HepG2 (cell line): ENCODE results near the gene ARRDC4. TPM values are rescaled to one million over a fixed set of nuclear protein-coding genes. Genes with fewer than 3 reads are reported as not detected.

ENCODE experiments used
- ATAC-seq: fragments of 200-7000 bp; cut with Tn5 transposase; 3 replicates; pipeline ENCODE4 v1.9.1; 2020; ENCODE audit warnings: mild to moderate bottlenecking, moderate library complexity
- BruUV-seq: library from RNA; stranded (reverse); fragments of 400-500 nt; replicated peaks from 2 replicates; lab custom pipeline; 2021; lab: Mats Ljungman, UMichigan
- CTCF ChIA-PET: fragments of 300-600 bp; formaldehyde crosslinking; extraction: SDS; loops from one replicate; lab custom pipeline; 2021; ENCODE audit warnings: low total read pairs, inconsistent platforms, low intra/inter-chr PET ratio; lab: Yijun Ruan, JAX
- POLR2A ChIA-PET: fragments of 350-600 bp; sonication (Branson Sonifier 250); formaldehyde crosslinking; loops from one replicate; lab custom pipeline; 2020; ENCODE audit warnings: antibody characterized with exemption, inconsistent platforms; lab: Yijun Ruan, JAX
- DNase-seq: peaks from one replicate; pipeline ENCODE4 v3.0.0-alpha.2; 2015; ENCODE audit warnings: low spot score
- FAIRE-seq: peaks from 3 replicates; lab custom pipeline; 2011; peaks lifted over from hg19 to GRCh38; lab: Jason Lieb, UNC
- H2AFZ ChIP-seq: one replicate; pipeline ENCODE4 v1.6.1; 2011; ENCODE audit warnings: low read length, inconsistent platforms
- H3K27ac ChIP-seq: fragments of 300-600 bp; 3 replicates; pipeline ENCODE4 v1.8.0; 2011; ENCODE audit warnings: mixed run types, mild to moderate bottlenecking, mixed read lengths, low read length, inconsistent platforms; ENCODE audit not compliant: insufficient read depth; ENCODE audit errors: extremely low read length
- H3K27me3 ChIP-seq, 2 experiments: fragments of 200-600 bp in 1 of 2; 2 replicates in 1 of 2; 3 replicates in 1 of 2; pipeline versions ENCODE4 v1.6.0 to v1.8.0; 2011; ENCODE audit warnings: low read length in 2 of 2, mild to moderate bottlenecking in 2 of 2, moderate library complexity in 2 of 2, inconsistent platforms in 1 of 2; ENCODE audit not compliant: insufficient read depth in 2 of 2, control insufficient read depth in 1 of 2
- H3K36me3 ChIP-seq, 2 experiments: fragments of 200-600 bp in 1 of 2; replicated peaks in 1 of 2; 2 replicates in 1 of 2; 3 replicates in 1 of 2; pipeline versions ENCODE4 v1.5.1 to v1.8.0; 2011; ENCODE audit warnings: low read length in 2 of 2, inconsistent platforms in 1 of 2; ENCODE audit not compliant: insufficient read depth in 2 of 2, control insufficient read depth in 1 of 2
- H3K4me1 ChIP-seq: 2 replicates; pipeline ENCODE4 v1.5.1; 2012; ENCODE audit warnings: low read length, inconsistent platforms; ENCODE audit not compliant: insufficient read depth
- H3K4me2 ChIP-seq: 2 replicates; pipeline ENCODE4 v1.6.0; 2011; ENCODE audit warnings: low read depth, low read length, inconsistent platforms
- H3K4me3 ChIP-seq, 3 experiments: fragments of 200-600 bp in 1 of 3; sonication (generic), shearing (Covaris generic) in 1 of 3; replicated peaks in 1 of 3; 2 replicates each; pipeline ENCODE4 v1.5.1; 2011 to 2016; ENCODE audit warnings: low read length in 3 of 3, inconsistent platforms in 2 of 3, low read depth in 2 of 3, mild to moderate bottlenecking in 2 of 3, control low read depth in 1 of 3, mixed read lengths in 1 of 3; ENCODE audit not compliant: insufficient read depth in 1 of 3
- H3K79me2 ChIP-seq: one replicate; pipeline ENCODE4 v1.6.1; 2011; ENCODE audit warnings: low read length, inconsistent platforms; ENCODE audit not compliant: insufficient read depth
- H3K9ac ChIP-seq: 2 replicates; pipeline ENCODE4 v1.6.0; 2011; ENCODE audit warnings: mild to moderate bottlenecking, low read depth, low read length, inconsistent platforms; ENCODE audit not compliant: insufficient read depth
- H3K9me3 ChIP-seq: 2 replicates; pipeline ENCODE4 v1.5.1; 2012; ENCODE audit warnings: mild to moderate bottlenecking, low read length
- H4K20me1 ChIP-seq: 2 replicates; pipeline ENCODE4 v1.6.0; 2011; ENCODE audit warnings: inconsistent platforms, mild to moderate bottlenecking, low read length, moderate library complexity; ENCODE audit not compliant: insufficient read depth
- AGO1 ChIP-seq: fragments of 200-400 bp; formaldehyde crosslinking; IDR thresholded peaks from 2 replicates; pipeline ENCODE4 v1.6.1; 2017; ENCODE audit warnings: mild to moderate bottlenecking, low read depth, low read length, moderate library complexity; ENCODE audit not compliant: poor library complexity, severe bottlenecking
- AKAP8 ChIP-seq: sonication (generic); formaldehyde crosslinking; IDR thresholded peaks from 2 replicates; pipeline ENCODE4 v1.5.1; 2020; ENCODE audit warnings: mild to moderate bottlenecking, missing genetic modification reagents
- NRL ChIP-seq: sonication (generic); formaldehyde crosslinking; IDR thresholded peaks from 2 replicates; pipeline ENCODE4 v1.5.0; 2020; ENCODE audit warnings: missing genetic modification reagents, mild to moderate bottlenecking, moderate library complexity, borderline replicate concordance
- SMAD3 ChIP-seq: sonication (generic); formaldehyde crosslinking; IDR thresholded peaks from 2 replicates; pipeline ENCODE4 v1.4.0; 2020; ENCODE audit warnings: missing genetic modification reagents
- SP2 ChIP-seq: sonication (generic); formaldehyde crosslinking; IDR thresholded peaks from 2 replicates; pipeline ENCODE4 v1.5.1; 2020; ENCODE audit warnings: mild to moderate bottlenecking, missing genetic modification reagents
- TCF7 ChIP-seq: sonication (generic); IDR thresholded peaks from 2 replicates; pipeline ENCODE4 v1.6.1; 2016; ENCODE audit warnings: antibody characterized with exemption, low read depth
- XRCC5 ChIP-seq: fragments of 200-400 bp; formaldehyde crosslinking; optimal IDR thresholded peaks from 2 replicates; pipeline ENCODE3; 2017; ENCODE audit warnings: mild to moderate bottlenecking, low read length
- ZNF883 ChIP-seq: sonication (generic); formaldehyde crosslinking; IDR thresholded peaks from 2 replicates; pipeline ENCODE4 v1.5.1; 2020; ENCODE audit warnings: mild to moderate bottlenecking, missing genetic modification reagents; ENCODE audit errors: not compliant biosample characterization
- WGBS: methylation state at CpG from one replicate; pipeline ENCODE4 v1.1.6; 2017; ENCODE audit warnings: low lambda C conversion rate; 5-methylcytosine and 5-hydroxymethylcytosine counted together
- in situ Hi-C: cut with HindIII; loops from 2 replicates; pipeline ENCODE4 v1.10.0; 2017; ENCODE audit warnings: low pct_unique_long_range_greater_than_20kb; ENCODE audit not compliant: extremely low pct_ligation_motif_present
- intact Hi-C: fragments of 100-400 bp; cut with micrococcal nuclease; formaldehyde crosslinking; loops from one replicate; pipeline ENCODE4 v1.10.0; 2022; ENCODE audit not compliant: unreplicated experiment
- polyA plus RNA-seq, 8 experiments: library from polyadenylated mRNA; depleted of rRNA in 3 of 8; stranded (reverse) in 7 of 8; unstranded in 1 of 8; fragments of >200 nt; fragmentation: Illumina TruSeq in 4 of 8; extraction: Trizol in 4 of 8; gene quantifications; 2 replicates each; pipeline versions ENCODE4 v1.2.1 to v1.2.3, GENCODE V29; 2011 to 2016; ENCODE audit warnings: low read depth in 4 of 8, missing spikeins in 1 of 8, mixed read lengths in 1 of 8; ENCODE audit not compliant: insufficient read depth in 1 of 8
- total RNA-seq, 5 experiments: library from RNA; depleted of rRNA; stranded (reverse); fragments of >200 nt; fragmentation: Illumina TruSeq; extraction: Trizol; gene quantifications; 2 replicates each; pipeline ENCODE4 v1.2.3, GENCODE V29; 2016; ENCODE audit warnings: low read depth in 1 of 5
- TF ChIP-seq, protein P1 (sequence below): sonication (generic); formaldehyde crosslinking; IDR thresholded peaks from 2 replicates; pipeline ENCODE4 v1.5.1; 2020; ENCODE audit warnings: missing genetic modification reagents, mild to moderate bottlenecking, borderline replicate concordance
- TF ChIP-seq, protein P2 (sequence below): sonication (generic); formaldehyde crosslinking; IDR thresholded peaks from 2 replicates; pipeline ENCODE4 v1.8.1; 2023; ENCODE audit warnings: mild to moderate bottlenecking, moderate library complexity, missing genetic modification reagents
- TF ChIP-seq, protein P3 (sequence below): sonication (generic); formaldehyde crosslinking; IDR thresholded peaks from 2 replicates; pipeline ENCODE4 v1.5.0; 2020; ENCODE audit warnings: missing genetic modification reagents
- TF ChIP-seq, protein P4 (sequence below): sonication (generic); formaldehyde crosslinking; IDR thresholded peaks from 2 replicates; pipeline ENCODE4 v1.4.0; 2020; ENCODE audit warnings: missing genetic modification reagents

ARRDC4 gene
- total and polyA plus RNA-seq, 2 of the 13 experiments (the other 11 are each of a cell fraction or from before 2014, with no cell fraction given), result 1.5 to 2.5 TPM

DNA sequence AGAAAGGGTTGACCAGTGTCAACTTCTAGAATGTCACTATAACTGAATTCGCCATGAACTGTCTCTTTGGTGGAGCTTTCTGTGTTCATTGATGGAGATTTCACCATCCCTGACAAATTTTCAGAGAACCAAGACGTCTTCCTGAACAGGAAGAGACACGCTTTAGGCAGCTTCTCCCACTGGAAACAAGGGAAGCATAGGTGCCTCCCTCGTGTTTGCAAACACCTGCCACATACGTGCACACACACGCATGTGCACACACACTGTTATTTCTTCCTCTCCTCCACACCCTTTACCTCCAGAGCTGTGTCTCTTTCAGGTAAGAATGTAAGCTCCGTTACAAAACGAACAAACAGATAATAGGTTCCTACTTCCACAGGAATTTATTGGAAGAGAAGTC lies 15.6 kb downstream of the ARRDC4 start:
- Histone ChIP-seq H3K4me3 (no peak overlapping the region), H2AFZ (no peak overlapping the region), H3K9ac (no peak overlapping the region), H3K27me3 (no peaks in the 10 kb centered on the region), H4K20me1 (no peaks in the 10 kb centered on the region)
- no peak for FAIRE-seq
- no peak for TF ChIP-seq SMAD3 (CRISPR knock-in tag)
- TF ChIP-seq, all 625 proteins: peak for 0
- Histone ChIP-seq H3K27ac (no peak overlapping the region), H3K9me3 (no peaks in the 10 kb centered on the region), H3K4me2 (no peak overlapping the region), H3K79me2 (no peaks in the 10 kb centered on the region), H3K4me1 (peaks cover 16% of the 10 kb centered on the region), H3K36me3 (peaks cover 0 to 5% of the 10 kb centered on the region in 2 experiments; a peak in 1 of 5 replicates)
- intact Hi-C loops (no loop called here), in situ Hi-C loops (no loop called here)
- no peak for ATAC-seq
- no TSS peak for BruUV-seq
- no peak for DNase-seq
- CTCF ChIA-PET, result no interaction called here
- POLR2A ChIA-PET, result no interaction called here
- WGBS, result 50% methylated on average over 7 of the region's 8 CpGs

DNA sequence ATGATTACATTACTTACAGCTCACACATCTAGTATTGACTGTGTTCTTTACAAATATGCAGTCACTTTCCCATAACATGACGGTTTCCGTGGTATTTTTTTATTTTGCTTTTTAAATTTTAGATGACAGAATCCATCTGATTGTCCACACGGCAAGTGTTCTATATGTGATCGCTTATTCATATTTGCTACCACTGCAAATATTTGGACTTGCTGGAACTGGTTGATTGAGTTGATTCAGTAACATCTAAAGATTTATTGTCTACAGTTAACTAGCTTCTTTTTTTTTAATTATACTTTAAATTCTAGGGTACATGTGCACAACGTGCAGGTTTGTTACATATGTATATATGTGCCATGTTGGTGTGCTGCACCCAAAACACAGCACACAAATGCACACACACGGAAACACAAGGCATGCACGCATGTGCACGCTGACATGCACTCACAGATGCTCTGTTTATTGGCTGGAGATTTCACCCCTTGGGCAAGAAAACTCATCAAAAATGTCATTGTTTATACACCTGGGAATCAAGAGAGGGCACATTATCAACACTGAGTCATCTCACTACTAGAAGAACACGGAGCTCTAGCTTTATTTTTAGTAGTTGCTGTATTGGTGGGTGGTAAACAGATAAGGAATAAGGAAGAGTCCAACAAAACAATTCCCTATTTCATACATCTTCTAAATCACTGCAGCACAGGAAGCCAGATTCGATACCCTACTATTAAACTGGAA lies 16.4 kb downstream of the ARRDC4 start:
- Histone ChIP-seq H3K27ac (no peak overlapping the region), H3K9me3 (no peaks in the 10 kb centered on the region), H3K4me2 (no peak overlapping the region), H2AFZ (no peak overlapping the region), H3K4me1 (peaks cover 16% of the 10 kb centered on the region), H3K4me3 (no peak overlapping the region), H4K20me1 (no peaks in the 10 kb centered on the region), H3K27me3 (no peaks in the 10 kb centered on the region), H3K9ac (no peak overlapping the region), H3K36me3 (no peaks in the 10 kb centered on the region), H3K79me2 (no peaks in the 10 kb centered on the region)
- ChIA-PET CTCF (no interaction called here), POLR2A (no interaction called here)
- FAIRE-seq, result no peak
- ATAC-seq, result no peak
- DNase-seq, result no peak
- BruUV-seq, result no TSS peak
- intact Hi-C loops, result no loop called here
- in situ Hi-C loops, result no loop called here
- 48% methylated on average over 10 of the region's 10 CpGs for WGBS
- no peak for TF ChIP-seq TCF7
- TF ChIP-seq, protein P1, sequence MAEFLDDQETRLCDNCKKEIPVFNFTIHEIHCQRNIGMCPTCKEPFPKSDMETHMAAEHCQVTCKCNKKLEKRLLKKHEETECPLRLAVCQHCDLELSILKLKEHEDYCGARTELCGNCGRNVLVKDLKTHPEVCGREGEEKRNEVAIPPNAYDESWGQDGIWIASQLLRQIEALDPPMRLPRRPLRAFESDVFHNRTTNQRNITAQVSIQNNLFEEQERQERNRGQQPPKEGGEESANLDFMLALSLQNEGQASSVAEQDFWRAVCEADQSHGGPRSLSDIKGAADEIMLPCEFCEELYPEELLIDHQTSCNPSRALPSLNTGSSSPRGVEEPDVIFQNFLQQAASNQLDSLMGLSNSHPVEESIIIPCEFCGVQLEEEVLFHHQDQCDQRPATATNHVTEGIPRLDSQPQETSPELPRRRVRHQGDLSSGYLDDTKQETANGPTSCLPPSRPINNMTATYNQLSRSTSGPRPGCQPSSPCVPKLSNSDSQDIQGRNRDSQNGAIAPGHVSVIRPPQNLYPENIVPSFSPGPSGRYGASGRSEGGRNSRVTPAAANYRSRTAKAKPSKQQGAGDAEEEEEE (CRISPR knock-in tag), result no peak
- TF ChIP-seq ZNF883 (CRISPR knock-in tag), result no peak
- no peak for TF ChIP-seq XRCC5
- no peak for TF ChIP-seq AKAP8 (CRISPR knock-in tag)
- no peak for TF ChIP-seq AGO1
- no peak for TF ChIP-seq SP2 (CRISPR knock-in tag)
- TF ChIP-seq, protein P2, sequence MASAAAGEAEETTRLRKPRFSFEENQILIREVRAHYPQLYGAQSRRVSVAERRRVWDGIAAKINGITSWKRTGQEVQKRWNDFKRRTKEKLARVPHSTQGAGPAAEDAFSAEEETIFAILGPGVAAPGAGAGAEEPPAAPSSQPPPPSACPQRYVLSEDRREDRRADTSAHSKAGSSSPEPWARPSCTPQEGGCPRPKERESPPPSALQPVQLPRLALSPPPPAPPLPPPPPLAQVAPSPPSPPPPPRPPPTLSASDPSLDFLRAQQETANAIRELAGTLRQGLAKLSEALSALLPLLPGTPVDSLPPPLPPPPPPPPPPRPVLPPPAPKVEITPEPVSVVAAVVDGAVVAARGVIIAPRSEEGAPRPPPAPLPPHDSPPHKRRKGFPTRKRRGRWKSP (CRISPR knock-in tag), result no peak
- TF ChIP-seq NRL, result no peak
- TF ChIP-seq, protein P3, sequence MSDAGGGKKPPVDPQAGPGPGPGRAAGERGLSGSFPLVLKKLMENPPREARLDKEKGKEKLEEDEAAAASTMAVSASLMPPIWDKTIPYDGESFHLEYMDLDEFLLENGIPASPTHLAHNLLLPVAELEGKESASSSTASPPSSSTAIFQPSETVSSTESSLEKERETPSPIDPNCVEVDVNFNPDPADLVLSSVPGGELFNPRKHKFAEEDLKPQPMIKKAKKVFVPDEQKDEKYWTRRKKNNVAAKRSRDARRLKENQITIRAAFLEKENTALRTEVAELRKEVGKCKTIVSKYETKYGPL (CRISPR knock-in tag), result no peak
- TF ChIP-seq, protein P4, sequence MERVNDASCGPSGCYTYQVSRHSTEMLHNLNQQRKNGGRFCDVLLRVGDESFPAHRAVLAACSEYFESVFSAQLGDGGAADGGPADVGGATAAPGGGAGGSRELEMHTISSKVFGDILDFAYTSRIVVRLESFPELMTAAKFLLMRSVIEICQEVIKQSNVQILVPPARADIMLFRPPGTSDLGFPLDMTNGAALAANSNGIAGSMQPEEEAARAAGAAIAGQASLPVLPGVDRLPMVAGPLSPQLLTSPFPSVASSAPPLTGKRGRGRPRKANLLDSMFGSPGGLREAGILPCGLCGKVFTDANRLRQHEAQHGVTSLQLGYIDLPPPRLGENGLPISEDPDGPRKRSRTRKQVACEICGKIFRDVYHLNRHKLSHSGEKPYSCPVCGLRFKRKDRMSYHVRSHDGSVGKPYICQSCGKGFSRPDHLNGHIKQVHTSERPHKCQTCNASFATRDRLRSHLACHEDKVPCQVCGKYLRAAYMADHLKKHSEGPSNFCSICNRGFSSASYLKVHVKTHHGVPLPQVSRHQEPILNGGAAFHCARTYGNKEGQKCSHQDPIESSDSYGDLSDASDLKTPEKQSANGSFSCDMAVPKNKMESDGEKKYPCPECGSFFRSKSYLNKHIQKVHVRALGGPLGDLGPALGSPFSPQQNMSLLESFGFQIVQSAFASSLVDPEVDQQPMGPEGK (CRISPR knock-in tag), result no peak
